Measurements from ENCODE around the gene BIN1.

BIN1 gene

GRCh38 chr2:127066942-127067341, 40.0 kb downstream of the BIN1 start:
- TF ChIP-seq CTCF (IDR thresholded peaks at IDR 0.05; ENCODE audit: control insufficient read depth, extremely low read depth, insufficient read depth), result no peak
- H3K4me3 ChIP-seq (ENCODE audit: low read depth, low read length), result no peak overlapping the region
- DNase-seq (ENCODE audit: low read depth), result no peak

- H3K4me3 ChIP-seq (ENCODE audit: low read depth, low read length), result no peak overlapping the region
- DNase-seq (ENCODE audit: low read depth), result no peak
- no peak for TF ChIP-seq CTCF (IDR thresholded peaks at IDR 0.05; ENCODE audit: control insufficient read depth, extremely low read depth, insufficient read depth)
Observed at GRCh38 chr2:127065940-127066318, 41.0 kb downstream of the BIN1 start.

GRCh38 chr2:127065299-127065939, 41.5 kb downstream of the BIN1 start:
- no peak for TF ChIP-seq CTCF (IDR thresholded peaks at IDR 0.05; ENCODE audit: control insufficient read depth, extremely low read depth, insufficient read depth)
- no peak for DNase-seq (ENCODE audit: low read depth)
- H3K4me3 ChIP-seq (ENCODE audit: low read depth, low read length), result no peak overlapping the region

- no peak for TF ChIP-seq CTCF (IDR thresholded peaks at IDR 0.05; ENCODE audit: control insufficient read depth, extremely low read depth, insufficient read depth)
- no peak for DNase-seq (ENCODE audit: low read depth)
- no peak overlapping the region for H3K4me3 ChIP-seq (ENCODE audit: low read depth, low read length)
Observed at GRCh38 chr2:127064642-127065250, 42.2 kb downstream of the BIN1 start.

- no peak overlapping the region for H3K4me3 ChIP-seq (ENCODE audit: low read depth, low read length)
- no peak for DNase-seq (ENCODE audit: low read depth)
- no peak for TF ChIP-seq CTCF (IDR thresholded peaks at IDR 0.05; ENCODE audit: control insufficient read depth, extremely low read depth, insufficient read depth)
Observed at GRCh38 chr2:127063701-127064590, 43.0 kb downstream of the BIN1 start.

- TF ChIP-seq CTCF (IDR thresholded peaks at IDR 0.05; ENCODE audit: control insufficient read depth, extremely low read depth, insufficient read depth), result no peak
- no peak overlapping the region for H3K4me3 ChIP-seq (ENCODE audit: low read depth, low read length)
- DNase-seq (ENCODE audit: low read depth), result no peak
Observed at GRCh38 chr2:127061375-127062273, 45.3 kb downstream of the BIN1 start.

Data from LNCaP clone FGC (cell line).